GM21717 (cell line): ENCODE measurements around the gene NCOR2.

ENCODE experiments used
- ATAC-seq: cut with Tn5 transposase; IDR thresholded peaks from one replicate; pipeline ENCODE4 v1.9.1; 2021; ENCODE audit warnings: mild to moderate bottlenecking, moderate library complexity; ENCODE audit not compliant: unreplicated experiment

Gene NCOR2

GRCh38 chr12:124561231-124561630, 6.2 kb downstream of the NCOR2 start:
- no peak for ATAC-seq

- ATAC-seq: no peak
Observed at GRCh38 chr12:124560146-124560890, 7.1 kb downstream of the NCOR2 start.

- ATAC-seq: no peak
Observed at GRCh38 chr12:124559182-124560017, 8.0 kb downstream of the NCOR2 start.

- no peak for ATAC-seq
Observed at GRCh38 chr12:124558313-124558712, 9.1 kb downstream of the NCOR2 start.

GRCh38 chr12:124557518-124558223, 9.7 kb downstream of the NCOR2 start:
- ATAC-seq: no peak

GRCh38 chr12:124556896-124557501, 10.4 kb downstream of the NCOR2 start:
- no peak for ATAC-seq

- ATAC-seq: no peak
Observed at GRCh38 chr12:124556074-124556466, 11.3 kb downstream of the NCOR2 start.

GRCh38 chr12:124555168-124556073, 12.0 kb downstream of the NCOR2 start:
- no peak for ATAC-seq

GRCh38 chr12:124554429-124555029, 12.9 kb downstream of the NCOR2 start:
- no peak for ATAC-seq

- no peak for ATAC-seq
Observed at GRCh38 chr12:124553862-124554428, 13.5 kb downstream of the NCOR2 start.

GRCh38 chr12:124551268-124552144, 15.9 kb downstream of the NCOR2 start:
- ATAC-seq: no peak

- no peak for ATAC-seq
Observed at GRCh38 chr12:124550123-124551089, 17.0 kb downstream of the NCOR2 start.

GRCh38 chr12:124549629-124550028, 17.8 kb downstream of the NCOR2 start:
- ATAC-seq: no peak

- ATAC-seq: no peak
Observed at GRCh38 chr12:124548854-124549378, 18.5 kb downstream of the NCOR2 start.

- no peak for ATAC-seq
Observed at GRCh38 chr12:124547626-124548025, 19.8 kb downstream of the NCOR2 start.

- peak; percentile 87 for ATAC-seq
Observed at GRCh38 chr12:124545508-124546418, 21.6 kb downstream of the NCOR2 start.
